IMR-90 (cell line): Measurements from ENCODE around the gene AMZ2. TPM values are rescaled to one million over a fixed set of nuclear protein-coding genes. Genes with fewer than 3 reads are reported as not detected.

ENCODE experiments used
- ATAC-seq: fragments of 200-7000 bp; cut with Tn5 transposase; 2 replicates; pipeline ENCODE4 v1.9.1; 2020; ENCODE audit warnings: low read depth, mild to moderate bottlenecking, moderate library complexity
- BruUV-seq: library from RNA; stranded (reverse); fragments of 400-500 nt; replicated peaks from 2 replicates; lab custom pipeline; 2021; lab: Mats Ljungman, UMichigan
- CTCF ChIA-PET: fragments of 300-600 bp; formaldehyde crosslinking; extraction: SDS; loops from one replicate; lab custom pipeline; 2021; ENCODE audit warnings: antibody characterized with exemption; lab: Yijun Ruan, JAX
- POLR2A ChIA-PET: fragments of 300-600 bp; sonication (Branson Sonifier 250); formaldehyde crosslinking; loops from one replicate; lab custom pipeline; 2022; ENCODE audit warnings: antibody characterized with exemption; ENCODE audit not compliant: unreplicated experiment; lab: Charles Lee
- DNase-seq: peaks from one replicate; pipeline ENCODE4 v3.0.0; 2013
- H2AFZ ChIP-seq: replicated peaks from 2 replicates; pipeline ENCODE3; 2013; ENCODE audit warnings: low read length, mild to moderate bottlenecking; ENCODE audit not compliant: poor library complexity
- H2AK5ac ChIP-seq: 2 replicates; pipeline ENCODE4 v1.6.1; 2013; ENCODE audit warnings: low read depth, low read length, inconsistent platforms
- H2AK9ac ChIP-seq: replicated peaks from 2 replicates; pipeline ENCODE3; 2013; ENCODE audit warnings: mild to moderate bottlenecking, low read depth, low read length, moderate library complexity; ENCODE audit not compliant: poor library complexity
- H2BK120ac ChIP-seq: 2 replicates; pipeline ENCODE4 v1.6.1; 2013; ENCODE audit warnings: low read depth, low read length, inconsistent platforms
- H2BK15ac ChIP-seq: 3 replicates; pipeline ENCODE4 v1.6.1; 2013; ENCODE audit warnings: low read depth, low read length, inconsistent platforms
- H2BK20ac ChIP-seq: 2 replicates; pipeline ENCODE4 v1.6.1; 2013; ENCODE audit warnings: low read depth, mild to moderate bottlenecking, inconsistent platforms, low read length, moderate library complexity
- H2BK5ac ChIP-seq: 2 replicates; pipeline ENCODE4 v1.6.1; 2013; ENCODE audit warnings: mild to moderate bottlenecking, low read depth, low read length, inconsistent platforms; ENCODE audit not compliant: poor library complexity, severe bottlenecking
- H3K14ac ChIP-seq: replicated peaks from 2 replicates; pipeline ENCODE4 v1.6.1; 2013; ENCODE audit warnings: low read depth, low read length, inconsistent platforms
- H3K18ac ChIP-seq: 2 replicates; pipeline ENCODE4 v1.6.1; 2013; ENCODE audit warnings: low read depth, low read length, control low read depth
- H3K23ac ChIP-seq: 2 replicates; pipeline ENCODE4 v1.6.1; 2013; ENCODE audit warnings: low read depth, low read length, inconsistent platforms
- H3K27ac ChIP-seq: 2 replicates; pipeline ENCODE4 v1.5.1; 2013; ENCODE audit warnings: mild to moderate bottlenecking, control low read depth, low read length; ENCODE audit not compliant: insufficient read depth
- H3K27me3 ChIP-seq: 2 replicates; pipeline ENCODE4 v1.6.1; 2013; ENCODE audit warnings: low read length; ENCODE audit not compliant: control insufficient read depth, insufficient read depth
- H3K36me3 ChIP-seq: 2 replicates; pipeline ENCODE4 v1.6.1; 2013; ENCODE audit warnings: low read length, mixed read lengths; ENCODE audit not compliant: control insufficient read depth, insufficient read depth
- H3K4ac ChIP-seq: 2 replicates; pipeline ENCODE4 v1.6.1; 2013; ENCODE audit warnings: low read depth, low read length, inconsistent platforms
- H3K4me1 ChIP-seq: 2 replicates; pipeline ENCODE4 v1.6.1; 2013; ENCODE audit warnings: low read length, mixed read lengths; ENCODE audit not compliant: control insufficient read depth, insufficient read depth
- H3K4me2 ChIP-seq: 2 replicates; pipeline ENCODE4 v1.6.1; 2013; ENCODE audit warnings: low read depth, mild to moderate bottlenecking, control low read depth, low read length, moderate library complexity
- H3K4me3 ChIP-seq: 2 replicates; pipeline ENCODE4 v1.5.1; 2013; ENCODE audit warnings: low read depth, mild to moderate bottlenecking, control low read depth, low read length, moderate library complexity; ENCODE audit not compliant: insufficient read depth
- H3K56ac ChIP-seq: 2 replicates; pipeline ENCODE4 v1.6.1; 2013; ENCODE audit warnings: low read length, inconsistent platforms; ENCODE audit not compliant: insufficient read depth; ENCODE audit errors: extremely low read depth
- H3K79me1 ChIP-seq, 2 experiments: 2 replicates each; pipeline ENCODE4 v1.6.1; 2013; ENCODE audit warnings: low read length in 2 of 2, inconsistent platforms in 1 of 2, low read depth in 1 of 2
- H3K9ac ChIP-seq: 2 replicates; pipeline ENCODE4 v1.6.1; 2013; ENCODE audit warnings: low read depth, low read length, control low read depth
- H3K9me1 ChIP-seq: 2 replicates; pipeline ENCODE4 v1.6.1; 2013; ENCODE audit warnings: low read length, inconsistent platforms; ENCODE audit not compliant: insufficient read depth
- H3K9me3 ChIP-seq: 2 replicates; pipeline ENCODE4 v1.6.1; 2013; ENCODE audit warnings: low read length; ENCODE audit not compliant: control insufficient read depth, insufficient read depth
- H4K20me1 ChIP-seq: 2 replicates; pipeline ENCODE4 v1.6.1; 2013; ENCODE audit warnings: low read length, inconsistent platforms; ENCODE audit not compliant: insufficient read depth
- H4K5ac ChIP-seq: 2 replicates; pipeline ENCODE4 v1.6.1; 2013; ENCODE audit warnings: mild to moderate bottlenecking, low read depth, low read length, control low read depth
- H4K8ac ChIP-seq, 2 experiments: 2 replicates each; pipeline ENCODE4 v1.6.1; 2013; ENCODE audit warnings: low read depth in 2 of 2, low read length in 2 of 2, control low read depth in 1 of 2, inconsistent platforms in 1 of 2
- H4K91ac ChIP-seq: 2 replicates; pipeline ENCODE4 v1.6.1; 2013; ENCODE audit warnings: low read depth, low read length, inconsistent platforms; ENCODE audit not compliant: insufficient read depth
- BHLHE40 ChIP-seq: fragments of 150-350 bp; IDR thresholded peaks from 2 replicates; pipeline ENCODE4 v1.6.1; 2016; ENCODE audit warnings: mild to moderate bottlenecking, low read depth, low read length
- CHD1 ChIP-seq: IDR thresholded peaks from 2 replicates; pipeline ENCODE4 v1.6.1; 2012; ENCODE audit warnings: low read depth, low read length, improper control_type of control experiment
- FOS ChIP-seq: fragments of 150-350 bp; IDR thresholded peaks from 2 replicates; pipeline ENCODE4 v1.6.1; 2016; ENCODE audit warnings: low read depth, low read length
- MAFK ChIP-seq: IDR thresholded peaks from 2 replicates; pipeline ENCODE4 v1.6.1; 2012; ENCODE audit warnings: low read depth, low read length, improper control_type of control experiment
- MXI1 ChIP-seq: IDR thresholded peaks from 2 replicates; pipeline ENCODE4 v1.6.1; 2012; ENCODE audit warnings: low read depth, mild to moderate bottlenecking, low read length, moderate library complexity, borderline replicate concordance
- NFE2L2 ChIP-seq: fragments of 150-350 bp; IDR thresholded peaks from 2 replicates; pipeline ENCODE4 v1.6.1; 2016; ENCODE audit warnings: low read depth, mild to moderate bottlenecking, low read length
- RAD21 ChIP-seq: IDR thresholded peaks from 2 replicates; pipeline ENCODE4 v1.6.1; 2012; ENCODE audit warnings: low read length, improper control_type of control experiment
- RFX5 ChIP-seq: IDR thresholded peaks from 2 replicates; pipeline ENCODE4 v1.8.0; 2012; ENCODE audit warnings: low read depth, mild to moderate bottlenecking, low read length, moderate library complexity
- WGBS, 2 experiments: methylation state at CpG; one replicate each; pipeline versions ENCODE4 v1.1.5 to v1.1.7; 2013; ENCODE audit warnings: missing lambda C conversion rate in 2 of 2; ENCODE audit not compliant: insufficient read length in 1 of 2; ENCODE audit errors: extremely low coverage in 2 of 2; 5-methylcytosine and 5-hydroxymethylcytosine counted together
- dilution Hi-C: fragments of 300-500 bp; cut with HindIII; formaldehyde crosslinking; loops from one replicate; pipeline ENCODE4 v1.14.3; 2018; ENCODE audit warnings: low sequenced_read_pairs; ENCODE audit not compliant: unreplicated experiment
- in situ Hi-C: fragments of 300-500 bp; cut with MboI; formaldehyde crosslinking; loops from 3 replicates; pipeline ENCODE4 v1.14.3; 2019; ENCODE audit warnings: low sequenced_read_pairs, inconsistent platforms, mixed read lengths
- intact Hi-C: fragments of 100-400 bp; cut with micrococcal nuclease; formaldehyde crosslinking; loops from 2 replicates; pipeline ENCODE4 v1.10.0; 2022
- polyA plus RNA-seq, 3 experiments: library from polyadenylated mRNA; depleted of rRNA; stranded (reverse); fragments of >200 nt; gene quantifications; 2 replicates each; pipeline ENCODE4 v1.2.3, GENCODE V29; 2012; ENCODE audit warnings: low replicate concordance in 1 of 3
- total RNA-seq: library from RNA; depleted of rRNA; stranded (reverse); fragments of >200 nt; gene quantifications from 2 replicates; pipeline ENCODE4 v1.2.3, GENCODE V29; 2012
- TF ChIP-seq, protein P1 (sequence below): fragments of 150-350 bp; IDR thresholded peaks from 2 replicates; pipeline ENCODE4 v1.6.1; 2017; ENCODE audit warnings: mild to moderate bottlenecking, antibody characterized with exemption, low read length, low read depth
- TF ChIP-seq, protein P2 (sequence below): fragments of 150-350 bp; IDR thresholded peaks from 2 replicates; pipeline ENCODE4 v1.6.1; 2016; ENCODE audit warnings: low read depth, mild to moderate bottlenecking, low read length, moderate library complexity, borderline replicate concordance

Gene AMZ2
- total and polyA plus RNA-seq, 2 of the 4 experiments (the other 2 are of a cell fraction): 65.4 to 90.2 TPM

DNA sequence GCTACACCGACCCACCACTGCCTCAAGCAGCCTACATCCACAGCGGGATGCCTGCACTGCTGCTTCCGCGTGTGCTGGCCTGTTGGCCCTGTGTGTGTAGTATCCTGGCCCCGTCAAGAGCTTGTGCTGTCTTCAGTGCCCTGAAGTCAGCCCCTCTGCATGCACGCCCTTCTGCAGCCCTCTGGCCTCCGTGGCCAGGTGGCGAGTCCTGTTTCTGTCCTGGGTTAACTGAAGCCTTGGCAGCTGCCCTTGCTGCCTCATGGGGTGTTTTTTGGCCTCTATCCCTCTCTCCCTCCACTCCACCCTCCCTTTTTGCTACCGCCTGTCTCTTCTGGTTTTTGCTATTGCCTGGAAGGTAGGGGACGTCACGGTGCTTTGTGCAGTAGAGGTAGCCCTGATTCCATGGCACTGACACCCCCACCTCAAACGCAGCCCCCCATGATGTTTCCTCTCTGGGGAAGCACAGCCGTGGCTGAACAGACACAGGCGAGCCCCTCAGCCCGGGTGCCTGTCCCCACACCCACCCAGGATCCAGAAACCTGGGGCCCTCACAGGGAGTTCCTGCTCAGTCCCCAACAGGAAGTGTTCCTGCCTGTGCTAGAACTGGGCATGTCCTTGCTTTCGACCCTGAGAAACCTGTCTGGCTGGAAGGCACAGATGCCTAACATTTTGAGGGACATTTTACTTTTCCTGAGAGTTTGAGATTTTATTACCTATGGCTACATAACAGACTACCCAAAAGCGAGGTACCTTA lies 18.8 kb upstream of the AMZ2 start:
- Histone ChIP-seq H2BK120ac (no peak overlapping the region), H2BK20ac (no peak overlapping the region), H3K4me3 (no peak overlapping the region), H4K91ac (no peak overlapping the region), H3K18ac (no peak overlapping the region), H3K9me3 (no peaks in the 10 kb centered on the region), H3K23ac (no peak overlapping the region), H4K5ac (no peak overlapping the region), H3K4me2 (no peak overlapping the region), H4K8ac (no peak overlapping the region), H3K27me3 (no peaks in the 10 kb centered on the region), H3K4me1 (peaks cover 2% of the 10 kb centered on the region; the same call in 1 of the 2 replicates), H2BK5ac (no peak overlapping the region), H2BK15ac (no peak overlapping the region), H4K20me1 (no peaks in the 10 kb centered on the region), H3K79me1 (no peaks in the 10 kb centered on the region), H3K27ac (no peak overlapping the region), H3K56ac (no peak overlapping the region), H2AFZ (no peak overlapping the region), H3K9ac (no peak overlapping the region), H3K9me1 (no peaks in the 10 kb centered on the region), H2AK9ac (no peak overlapping the region), H3K4ac (no peak overlapping the region), H3K36me3 (no peaks in the 10 kb centered on the region), H2AK5ac (no peak overlapping the region), H3K14ac (no peak overlapping the region)
- DNase-seq (no peak), ATAC-seq (no peak)
- POLR2A ChIA-PET: no interaction called here
- intact Hi-C loops: no loop called here
- TF ChIP-seq BHLHE40 (no peak), RFX5 (no peak), FOS (no peak), NFE2L2 (no peak), RAD21 (no peak), CHD1 (no peak), MXI1 (no peak), MAFK (no peak)
- TF ChIP-seq, protein P1, sequence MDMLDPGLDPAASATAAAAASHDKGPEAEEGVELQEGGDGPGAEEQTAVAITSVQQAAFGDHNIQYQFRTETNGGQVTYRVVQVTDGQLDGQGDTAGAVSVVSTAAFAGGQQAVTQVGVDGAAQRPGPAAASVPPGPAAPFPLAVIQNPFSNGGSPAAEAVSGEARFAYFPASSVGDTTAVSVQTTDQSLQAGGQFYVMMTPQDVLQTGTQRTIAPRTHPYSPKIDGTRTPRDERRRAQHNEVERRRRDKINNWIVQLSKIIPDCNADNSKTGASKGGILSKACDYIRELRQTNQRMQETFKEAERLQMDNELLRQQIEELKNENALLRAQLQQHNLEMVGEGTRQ: no peak
- TF ChIP-seq, protein P2, sequence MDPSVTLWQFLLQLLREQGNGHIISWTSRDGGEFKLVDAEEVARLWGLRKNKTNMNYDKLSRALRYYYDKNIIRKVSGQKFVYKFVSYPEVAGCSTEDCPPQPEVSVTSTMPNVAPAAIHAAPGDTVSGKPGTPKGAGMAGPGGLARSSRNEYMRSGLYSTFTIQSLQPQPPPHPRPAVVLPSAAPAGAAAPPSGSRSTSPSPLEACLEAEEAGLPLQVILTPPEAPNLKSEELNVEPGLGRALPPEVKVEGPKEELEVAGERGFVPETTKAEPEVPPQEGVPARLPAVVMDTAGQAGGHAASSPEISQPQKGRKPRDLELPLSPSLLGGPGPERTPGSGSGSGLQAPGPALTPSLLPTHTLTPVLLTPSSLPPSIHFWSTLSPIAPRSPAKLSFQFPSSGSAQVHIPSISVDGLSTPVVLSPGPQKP: no peak
- 81% methylated on average over 6 of the region's 17 CpGs; no CpG with 5 or more reads in 1 of the 2 experiments for WGBS, 2 experiments
- no TSS peak for BruUV-seq
- CTCF ChIA-PET: no interaction called here
- in situ Hi-C loops: no loop called here
- dilution Hi-C loops: no loop called here
